OCI-LY3 (cell line): Measurements from ENCODE around the gene PEPD.
"Not testable (repeated sequence)": the region's sequence is repeated elsewhere in the genome, so short reads cannot be mapped to it uniquely, and the experiment has no call there.

Experiments
- H2AFZ ChIP-seq: fragments of 200-600, 300-600 bp; shearing (Covaris generic); 2 replicates; pipeline ENCODE4 v1.6.0; 2014; ENCODE audit warnings: antibody characterized with exemption, low read depth, low read length
- H3K27ac ChIP-seq: fragments of 200-600, 300-600 bp; sonication (generic); 2 replicates; pipeline ENCODE4 v1.5.1; 2014; ENCODE audit warnings: mild to moderate bottlenecking, low read length, moderate library complexity, mixed read lengths
- H3K27me3 ChIP-seq: fragments of 200-600, 300-600 bp; sonication (generic); 2 replicates; pipeline ENCODE4 v1.6.1; 2014; ENCODE audit warnings: low read depth, low read length, mixed read lengths
- H3K36me3 ChIP-seq: fragments of 200-600, 300-600 bp; sonication (generic); replicated peaks from 2 replicates; pipeline ENCODE3; 2014; ENCODE audit warnings: low read depth, low read length, mixed read lengths
- H3K4me1 ChIP-seq: fragments of 300-600, 200-600 bp; sonication (generic); 2 replicates; pipeline ENCODE4 v1.6.1; 2014; ENCODE audit warnings: low read length, mixed read lengths
- H3K4me2 ChIP-seq: fragments of 200-600, 300-600 bp; sonication (generic); 2 replicates; pipeline ENCODE4 v1.6.1; 2014; ENCODE audit warnings: low read length, mixed read lengths
- H3K4me3 ChIP-seq: fragments of 300-600, 200-600 bp; sonication (generic); 2 replicates; pipeline ENCODE4 v1.5.1; 2014; ENCODE audit warnings: antibody characterized with exemption, mild to moderate bottlenecking, low read length, moderate library complexity
- H3K79me2 ChIP-seq: fragments of 300-600, 200-600 bp; shearing (Covaris generic); 2 replicates; pipeline ENCODE4 v1.6.1; 2014; ENCODE audit warnings: mild to moderate bottlenecking, low read length, mixed read lengths
- H3K9ac ChIP-seq: fragments of 300-600, 200-600 bp; shearing (Covaris generic); 2 replicates; pipeline ENCODE4 v1.6.0; 2014; ENCODE audit warnings: mild to moderate bottlenecking, low read length, moderate library complexity
- H3K9me3 ChIP-seq: fragments of 200-600, 300-600 bp; shearing (Covaris generic); 2 replicates; pipeline ENCODE4 v1.6.1; 2014; ENCODE audit warnings: low read length, mixed read lengths; ENCODE audit not compliant: insufficient read depth
- H4K20me1 ChIP-seq: fragments of 200-600, 300-600 bp; sonication (generic); 2 replicates; pipeline ENCODE4 v1.6.1; 2016; ENCODE audit warnings: low read length, mixed read lengths; ENCODE audit not compliant: insufficient read depth
- EZH2phosphoT487 ChIP-seq: fragments of 200-600 bp; shearing (Covaris generic); IDR thresholded peaks from 2 replicates; pipeline ENCODE4 v1.6.1; 2018; ENCODE audit warnings: antibody characterized with exemption, mixed run types, low read depth
- TF ChIP-seq, protein P1 (sequence below): fragments of 200-600, 300-600 bp; sonication (generic); IDR thresholded peaks from 2 replicates; pipeline ENCODE4 v1.5.1; 2014; ENCODE audit warnings: antibody characterized with exemption, low read length, low read depth

The PEPD gene

DNA sequence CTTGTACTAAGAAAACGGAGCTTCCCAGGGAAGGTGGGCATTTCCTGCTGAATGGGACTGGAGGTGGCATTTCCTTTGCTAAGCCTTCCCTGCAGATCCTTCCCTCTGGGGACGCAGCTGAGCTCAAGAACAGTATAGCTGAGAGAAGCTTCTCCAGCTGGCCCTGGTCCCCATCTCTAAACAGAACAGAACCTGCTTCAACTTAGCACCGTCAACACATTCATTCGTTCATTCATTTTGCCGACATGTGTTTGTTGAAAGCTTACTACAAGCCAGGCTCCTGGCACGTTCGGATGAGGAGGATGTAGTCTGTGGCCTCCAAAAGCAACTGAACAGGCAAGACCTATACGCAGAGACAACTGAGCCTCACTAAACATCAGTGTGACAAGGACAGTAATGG lies 36.6 kb upstream of the PEPD start:
- no peaks in the 10 kb centered on the region for H4K20me1 ChIP-seq
- no peak for TF ChIP-seq EZH2phosphoT487
- TF ChIP-seq, protein P1, sequence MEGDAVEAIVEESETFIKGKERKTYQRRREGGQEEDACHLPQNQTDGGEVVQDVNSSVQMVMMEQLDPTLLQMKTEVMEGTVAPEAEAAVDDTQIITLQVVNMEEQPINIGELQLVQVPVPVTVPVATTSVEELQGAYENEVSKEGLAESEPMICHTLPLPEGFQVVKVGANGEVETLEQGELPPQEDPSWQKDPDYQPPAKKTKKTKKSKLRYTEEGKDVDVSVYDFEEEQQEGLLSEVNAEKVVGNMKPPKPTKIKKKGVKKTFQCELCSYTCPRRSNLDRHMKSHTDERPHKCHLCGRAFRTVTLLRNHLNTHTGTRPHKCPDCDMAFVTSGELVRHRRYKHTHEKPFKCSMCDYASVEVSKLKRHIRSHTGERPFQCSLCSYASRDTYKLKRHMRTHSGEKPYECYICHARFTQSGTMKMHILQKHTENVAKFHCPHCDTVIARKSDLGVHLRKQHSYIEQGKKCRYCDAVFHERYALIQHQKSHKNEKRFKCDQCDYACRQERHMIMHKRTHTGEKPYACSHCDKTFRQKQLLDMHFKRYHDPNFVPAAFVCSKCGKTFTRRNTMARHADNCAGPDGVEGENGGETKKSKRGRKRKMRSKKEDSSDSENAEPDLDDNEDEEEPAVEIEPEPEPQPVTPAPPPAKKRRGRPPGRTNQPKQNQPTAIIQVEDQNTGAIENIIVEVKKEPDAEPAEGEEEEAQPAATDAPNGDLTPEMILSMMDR: no peak
- no peak overlapping the region for H2AFZ ChIP-seq
- no peak overlapping the region for H3K27ac ChIP-seq
- H3K9me3 ChIP-seq: no peaks in the 10 kb centered on the region
- H3K79me2 ChIP-seq: no peaks in the 10 kb centered on the region
- H3K4me3 ChIP-seq: no peak overlapping the region
- no peak overlapping the region for H3K4me2 ChIP-seq
- H3K9ac ChIP-seq: no peak overlapping the region
- no peaks in the 10 kb centered on the region for H3K4me1 ChIP-seq
- no peaks in the 10 kb centered on the region for H3K27me3 ChIP-seq
- H3K36me3 ChIP-seq: no peaks in the 10 kb centered on the region

DNA sequence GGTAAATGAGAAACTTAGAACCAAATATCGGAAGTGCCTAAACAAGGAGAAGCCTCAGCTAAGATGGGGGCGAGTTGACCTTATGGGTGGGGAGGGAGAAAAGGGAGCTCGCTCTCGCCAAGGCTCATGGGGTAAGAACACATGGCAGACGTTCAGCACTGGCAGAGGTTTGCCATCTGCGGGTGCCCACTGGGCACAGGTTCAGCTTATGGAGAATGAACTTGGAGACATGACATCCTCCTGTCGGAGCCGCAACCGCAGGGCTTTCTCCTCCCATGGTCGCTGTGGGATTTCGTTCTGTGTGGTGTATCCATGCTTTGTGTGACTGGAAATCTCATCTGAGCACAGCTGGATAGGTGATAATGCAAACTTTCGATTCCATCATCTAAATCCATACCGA lies 36.1 kb upstream of the PEPD start:
- H3K27me3 ChIP-seq: no peaks in the 10 kb centered on the region

DNA sequence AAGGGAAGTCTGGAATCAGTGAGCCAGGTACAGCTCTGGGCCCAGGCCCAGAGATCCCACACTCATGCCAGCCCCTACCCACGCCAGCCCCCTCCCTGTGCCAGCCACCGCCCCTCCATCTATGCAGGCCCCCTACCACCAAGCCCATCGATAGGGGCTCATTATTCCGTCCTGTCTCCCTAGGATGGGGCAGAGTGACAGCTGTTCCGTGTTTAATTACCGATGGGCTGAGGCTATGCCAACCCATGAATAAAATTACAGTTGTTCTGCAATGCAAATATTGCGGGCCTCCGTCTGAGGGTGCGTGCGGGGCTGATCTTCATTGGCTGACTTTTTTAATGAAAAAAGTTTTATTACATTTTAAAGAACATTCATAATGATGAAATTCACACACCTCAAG lies 35.6 kb upstream of the PEPD start:
- Histone ChIP-seq H3K4me2 (no peak overlapping the region), H3K9me3 (no peaks in the 10 kb centered on the region), H3K27me3 (no peaks in the 10 kb centered on the region), H4K20me1 (no peaks in the 10 kb centered on the region), H3K4me1 (no peaks in the 10 kb centered on the region), H3K4me3 (no peak overlapping the region), H3K36me3 (no peaks in the 10 kb centered on the region), H3K9ac (no peak overlapping the region), H3K27ac (no peak overlapping the region), H3K79me2 (no peaks in the 10 kb centered on the region), H2AFZ (no peak overlapping the region)
- TF ChIP-seq, protein P1: no peak
- no peak for TF ChIP-seq EZH2phosphoT487

More for the DNA sequence above, 36.1 kb upstream of the PEPD start:
- no peaks in the 10 kb centered on the region for H3K4me1 ChIP-seq
- H2AFZ ChIP-seq: no peak overlapping the region
- no peaks in the 10 kb centered on the region for H3K79me2 ChIP-seq
- no peaks in the 10 kb centered on the region for H3K36me3 ChIP-seq
- no peak for TF ChIP-seq EZH2phosphoT487
- TF ChIP-seq, protein P1: no peak
- no peaks in the 10 kb centered on the region for H4K20me1 ChIP-seq
- no peaks in the 10 kb centered on the region for H3K9me3 ChIP-seq
- no peak overlapping the region for H3K9ac ChIP-seq
- no peak overlapping the region for H3K27ac ChIP-seq
- no peak overlapping the region for H3K4me3 ChIP-seq
- no peak overlapping the region for H3K4me2 ChIP-seq

DNA sequence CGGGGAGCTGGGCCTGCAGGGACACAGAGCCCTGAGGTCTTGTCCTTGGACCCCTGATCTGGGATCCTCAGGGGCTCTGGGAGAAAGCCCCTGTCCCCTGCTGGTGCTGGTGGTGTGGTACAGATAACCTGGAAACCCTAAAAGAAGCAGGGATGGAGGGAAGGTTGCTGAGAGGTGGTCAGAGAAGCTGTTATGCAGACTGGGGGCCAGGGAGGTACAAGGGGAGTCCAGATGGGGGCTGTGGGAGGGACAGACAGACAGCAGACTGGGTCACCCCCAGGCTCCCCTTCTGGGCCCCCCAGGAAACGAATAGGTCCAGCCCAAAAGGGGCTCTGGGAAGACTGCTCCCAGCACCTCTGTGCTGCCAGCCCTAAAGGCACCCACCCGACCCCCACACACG lies 34.7 kb upstream of the PEPD start:
- H3K4me2 ChIP-seq: no peak overlapping the region

DNA sequence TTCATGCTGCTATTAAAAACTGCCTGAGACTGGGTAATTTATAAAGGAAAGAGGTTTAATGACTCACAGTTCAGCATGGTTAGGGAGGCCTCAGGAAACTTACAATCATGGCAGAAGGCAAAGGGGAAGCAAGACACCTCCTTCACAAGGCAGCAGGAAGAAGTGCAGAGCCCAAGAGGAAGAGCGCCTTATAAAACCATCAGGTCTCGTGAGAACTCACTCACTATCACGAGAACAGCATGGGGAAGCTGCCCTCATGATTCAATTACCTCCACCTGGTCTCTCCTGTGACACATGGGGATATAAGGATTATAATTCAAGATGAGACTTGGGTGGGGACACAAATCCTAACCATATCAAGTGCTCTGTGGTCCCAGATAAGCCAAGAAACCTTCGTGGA lies 34.1 kb upstream of the PEPD start:
- not testable (repeated sequence) for H3K27me3 ChIP-seq, H3K36me3 ChIP-seq, H3K79me2 ChIP-seq, H3K9ac ChIP-seq, H2AFZ ChIP-seq, H3K4me1 ChIP-seq, H3K9me3 ChIP-seq, H4K20me1 ChIP-seq, H3K27ac ChIP-seq
- H3K4me2 ChIP-seq: peak overlapping the region; percentile 9; the same call in 1 of the 2 replicates
- 0 out of 2 replicates have a peak overlapping the region, but pooled peaks have one; percentile 10 for H3K4me3 ChIP-seq

More for the DNA sequence above, 34.7 kb upstream of the PEPD start:
- no peak overlapping the region for H3K9ac ChIP-seq
- no peaks in the 10 kb centered on the region for H3K36me3 ChIP-seq
- no peak overlapping the region for H3K4me3 ChIP-seq
- no peak overlapping the region for H3K27ac ChIP-seq
- no peak overlapping the region for H2AFZ ChIP-seq
- H3K79me2 ChIP-seq: no peaks in the 10 kb centered on the region
- no peaks in the 10 kb centered on the region for H3K4me1 ChIP-seq
- no peak for TF ChIP-seq EZH2phosphoT487
- TF ChIP-seq, protein P1: no peak
- H3K27me3 ChIP-seq: no peaks in the 10 kb centered on the region
- H4K20me1 ChIP-seq: no peaks in the 10 kb centered on the region
- H3K9me3 ChIP-seq: no peaks in the 10 kb centered on the region
